Measurements from ENCODE around the gene TGM3. TPM values are rescaled to one million over a fixed set of nuclear protein-coding genes. Genes with fewer than 3 reads are reported as not detected.

Gene TGM3
- total RNA-seq, 1 experiment from 2014 or later = not detected

- Histone ChIP-seq H3K9ac (ENCODE audit: low read length) (no peak overlapping the region), H3K4me2 (ENCODE audit: low read length) (no peak overlapping the region), H4K20me1 (ENCODE audit: insufficient read depth) (no peaks in the 10 kb centered on the region), H2AFZ (ENCODE audit: low read depth, low read length, poor library complexity, severe bottlenecking) (no peak overlapping the region), H3K4me3 (replicated peaks in 1 of 2; ENCODE audit: low read depth in 1 of 2, low read length in 2 of 2) (no peak overlapping the region), H3K27me3 (ENCODE audit: insufficient read depth, low read length) (no peaks in the 10 kb centered on the region), H3K27ac (ENCODE audit: low read depth, low read length) (no peak overlapping the region), H3K36me3 (ENCODE audit: control insufficient read depth in 1 of 2, insufficient read depth in 2 of 2, low read length in 2 of 2) (no peaks in the 10 kb centered on the region), H3K9me2 (ENCODE audit: insufficient read depth) (no peaks in the 10 kb centered on the region), H3K9me3 (ENCODE audit: control insufficient read depth in 1 of 2, insufficient read depth in 1 of 2, low read depth in 1 of 2, low read length in 2 of 2) (no peaks in the 10 kb centered on the region), H3K79me2 (ENCODE audit: insufficient read depth, low read length) (no peaks in the 10 kb centered on the region), H3K4me1 (ENCODE audit: control insufficient read depth in 1 of 2, insufficient read depth in 2 of 2, low read length in 2 of 2) (no peaks in the 10 kb centered on the region)
- intact Hi-C loops (cut with micrococcal nuclease) = no loop called here
- RAD21 ChIA-PET (ENCODE audit: low non-redundant PET in 1 of 2, low total read pairs in 2 of 2, uncharacterized antibody in 2 of 2, unreplicated experiment in 2 of 2) = no interaction called here
- TF ChIP-seq POLR2A (IDR thresholded peaks at IDR 0.05; ENCODE audit: borderline replicate concordance, extremely low read depth, insufficient read depth, insufficient read length) = no peak
- TF ChIP-seq, protein P1, sequence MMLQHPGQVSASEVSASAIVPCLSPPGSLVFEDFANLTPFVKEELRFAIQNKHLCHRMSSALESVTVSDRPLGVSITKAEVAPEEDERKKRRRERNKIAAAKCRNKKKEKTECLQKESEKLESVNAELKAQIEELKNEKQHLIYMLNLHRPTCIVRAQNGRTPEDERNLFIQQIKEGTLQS (IDR thresholded peaks at IDR 0.05) = no peak
- POLR2A ChIA-PET = no interaction called here
- no peak for DNase-seq (ENCODE audit: low read depth, low spot score)
- no peak for ATAC-seq
- CTCF ChIA-PET = interaction anchor here (1.7 kb wide), 1 partner anchor 81 kb away, joined by 3 read pairs; no protein-coding TSS in a partner anchor
- no TSS peak for BruUV-seq (replicated peaks)
Observed at GRCh38 chr20:2305946-2306345, 10.1 kb downstream of the TGM3 start.

- Histone ChIP-seq H3K4me1 (ENCODE audit: control insufficient read depth in 1 of 2, insufficient read depth in 2 of 2, low read length in 2 of 2) (no peaks in the 10 kb centered on the region), H3K9me3 (ENCODE audit: control insufficient read depth in 1 of 2, insufficient read depth in 1 of 2, low read depth in 1 of 2, low read length in 2 of 2) (no peaks in the 10 kb centered on the region), H3K79me2 (ENCODE audit: insufficient read depth, low read length) (no peaks in the 10 kb centered on the region), H3K27me3 (ENCODE audit: insufficient read depth, low read length) (no peaks in the 10 kb centered on the region), H3K36me3 (ENCODE audit: control insufficient read depth in 1 of 2, insufficient read depth in 2 of 2, low read length in 2 of 2) (no peaks in the 10 kb centered on the region), H3K4me2 (ENCODE audit: low read length) (no peak overlapping the region), H4K20me1 (ENCODE audit: insufficient read depth) (no peaks in the 10 kb centered on the region), H3K27ac (ENCODE audit: low read depth, low read length) (no peak overlapping the region), H3K4me3 (replicated peaks in 1 of 2; ENCODE audit: low read depth in 1 of 2, low read length in 2 of 2) (no peak overlapping the region), H2AFZ (ENCODE audit: low read depth, low read length, poor library complexity, severe bottlenecking) (no peak overlapping the region), H3K9me2 (ENCODE audit: insufficient read depth) (no peaks in the 10 kb centered on the region), H3K9ac (ENCODE audit: low read length) (no peak overlapping the region)
- ChIA-PET CTCF (no interaction called here), RAD21 (ENCODE audit: low non-redundant PET in 1 of 2, low total read pairs in 2 of 2, uncharacterized antibody in 2 of 2, unreplicated experiment in 2 of 2) (no interaction called here), POLR2A (no interaction called here)
- no TSS peak for BruUV-seq (replicated peaks)
- intact Hi-C loops (cut with micrococcal nuclease) = no loop called here
- DNase-seq (ENCODE audit: low read depth, low spot score) = no peak
- no peak for ATAC-seq
- no peak for TF ChIP-seq CEBPB (IDR thresholded peaks at IDR 0.05; ENCODE audit: low read depth)
- no peak for TF ChIP-seq YY1 (IDR thresholded peaks at IDR 0.05; ENCODE audit: extremely low read depth, insufficient replicate concordance, low read depth, low read length)
Observed at GRCh38 chr20:2307136-2307535, 11.3 kb downstream of the TGM3 start.

All from HCT116 (cell line).